Left lung (tissue), 10 donors: ENCODE data around the gene EXT2. TPM values are rescaled to one million over a fixed set of nuclear protein-coding genes. Genes with fewer than 3 reads are reported as not detected.

Experiments used
- ATAC-seq: fragments of 200-7000 bp; cut with Tn5 transposase; one replicate; pipeline ENCODE4 v1.9.1; 2020; ENCODE audit warnings: moderate library complexity
- DNase-seq, 4 donors: peaks; one replicate each; pipeline ENCODE4 v3.0.0-alpha.2; 2013 to 2020
- H3K27ac ChIP-seq, 2 donors: fragments of 200-600 bp; sonication (generic) in 1 of 2; one replicate each; pipeline versions ENCODE4 v1.5.0 to v1.8.0; 2020 to 2021
- H3K27me3 ChIP-seq, 2 donors: fragments of 200-600 bp; sonication (generic) in 1 of 2; one replicate each; pipeline versions ENCODE4 v1.5.0 to v1.8.0; 2020 to 2021
- H3K36me3 ChIP-seq, 2 donors: fragments of 200-600 bp; sonication (generic) in 1 of 2; one replicate each; pipeline versions ENCODE4 v1.5.0 to v1.8.0; 2020 to 2021
- H3K4me1 ChIP-seq, 2 donors: fragments of 200-600 bp; one replicate each; pipeline ENCODE4 v1.8.0; 2021
- H3K4me3 ChIP-seq, 2 donors: fragments of 200-600 bp; sonication (generic) in 1 of 2; one replicate each; pipeline versions ENCODE4 v1.5.0 to v1.8.0; 2020 to 2021; ENCODE audit warnings: mild to moderate bottlenecking in 1 of 2
- H3K9me3 ChIP-seq, 2 donors: fragments of 200-600 bp; sonication (generic) in 1 of 2; one replicate each; pipeline versions ENCODE4 v1.5.0 to v1.8.0; 2020 to 2021
- CTCF ChIP-seq, 2 donors: fragments of 200-600 bp; sonication (generic) in 1 of 2; IDR thresholded peaks; one replicate each; pipeline versions ENCODE4 v1.5.0 to v1.8.0; 2021; ENCODE audit warnings: antibody characterized with exemption in 2 of 2
- intact Hi-C, 2 donors: fragments of 100-400 bp; cut with DNase I; formaldehyde crosslinking; loops; one replicate each; pipeline versions ENCODE4 v1.11.2 to v1.14.2; 2022
- polyA plus RNA-seq, 6 donors: library from polyadenylated mRNA; unstranded; fragments of 120-200 nt; gene quantifications; one replicate each; pipeline ENCODE4 v1.2.1, GENCODE V29; 2013; ENCODE audit not compliant: insufficient read length in 6 of 6
- total RNA-seq, 2 donors: library from RNA; stranded (reverse); fragmentation: NEBNext Ultra II Directional; extraction: Animal tissue kit (Norgen Biotek cat#: 25700); gene quantifications; one replicate each; pipeline ENCODE4 v1.2.1, GENCODE V29; 2021
- donor health status: DM: no; HTN: yes; CAD: no.
- donor health status: DM: no; HTN: no; CAD: no.

The EXT2 gene
- total and polyA plus RNA-seq, 8 donors, result 56.4 to 85.0 (median 76.8) TPM

DNA sequence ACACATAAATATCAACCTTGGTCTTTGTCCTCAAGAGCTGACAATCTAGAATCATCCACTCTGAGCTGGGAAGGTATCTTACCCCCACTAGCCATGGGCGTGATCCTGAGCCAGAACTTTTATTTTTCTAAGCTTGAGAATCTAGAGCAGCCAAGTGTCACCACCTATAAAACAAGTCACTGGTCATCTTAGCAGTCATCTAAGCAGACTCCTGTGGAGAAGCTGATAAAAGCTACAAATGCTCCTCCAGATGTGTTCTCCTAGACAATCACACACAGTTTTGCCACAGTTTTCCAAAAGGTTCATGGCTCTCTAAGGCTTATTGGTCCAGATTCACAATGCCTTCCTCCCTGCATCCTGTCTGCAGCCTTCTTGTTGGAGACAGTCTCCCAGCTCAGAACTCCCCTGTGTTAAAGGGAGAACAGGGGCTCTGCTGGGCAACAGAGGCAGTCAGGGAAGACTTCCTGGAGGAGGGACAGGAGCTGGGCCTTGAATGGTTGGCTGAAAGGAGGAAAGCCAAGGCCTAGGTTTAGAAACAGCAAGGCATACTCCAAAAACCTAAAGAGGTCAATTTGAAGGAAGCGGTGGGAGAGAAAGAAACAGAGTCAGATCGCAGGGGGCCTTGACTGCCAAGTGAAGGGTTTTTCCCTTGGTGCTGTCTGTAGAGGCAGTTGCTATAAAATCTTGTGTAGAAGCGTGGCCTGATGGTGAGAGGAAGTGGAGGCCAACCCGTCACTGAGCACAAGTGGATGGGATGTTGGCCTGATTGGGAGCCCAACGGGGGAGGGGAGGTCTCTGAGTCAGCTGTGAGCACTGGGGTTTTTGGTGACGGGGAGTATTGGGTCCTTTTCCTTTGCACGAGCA lies 172.5 kb downstream of the EXT2 start:
- Histone ChIP-seq H3K9me3 (no peaks in the 10 kb centered on the region), H3K27ac (no peak overlapping the region), H3K4me3 (no peak overlapping the region), H3K4me1 (no peaks in the 10 kb centered on the region), H3K27me3 (no peaks in the 10 kb centered on the region), H3K36me3 (no peaks in the 10 kb centered on the region)
- intact Hi-C loops, result no loop called here
- no peak for ATAC-seq
- DNase-seq, result no peak
- TF ChIP-seq CTCF (IDR thresholded peaks at IDR 0.05), result no peak

DNA sequence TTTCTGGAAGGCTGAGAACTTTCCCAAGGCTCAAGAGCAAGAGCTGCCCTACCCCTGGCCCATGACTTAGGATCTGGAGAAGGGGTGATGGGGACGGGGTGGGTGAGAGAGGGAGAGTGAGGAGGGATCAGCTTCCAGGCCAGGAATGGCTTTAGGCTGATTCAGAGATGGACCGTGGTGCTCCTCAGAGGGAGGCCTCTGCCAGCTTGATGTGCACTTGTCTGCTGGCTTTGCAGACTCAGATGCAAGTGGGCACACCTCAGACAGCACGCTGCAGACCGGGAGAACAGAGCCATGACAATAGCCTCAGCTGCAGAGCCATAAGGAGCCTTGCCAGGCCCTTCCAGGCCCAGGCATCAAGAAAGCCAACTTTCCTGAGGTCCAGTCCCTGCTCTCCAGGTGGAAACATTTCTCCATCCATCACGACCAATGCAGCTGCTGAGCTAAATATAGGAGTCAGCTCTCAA lies 173.2 kb downstream of the EXT2 start:
- Histone ChIP-seq H3K27me3 (no peaks in the 10 kb centered on the region), H3K36me3 (no peaks in the 10 kb centered on the region), H3K27ac (no peak overlapping the region), H3K4me3 (no peak overlapping the region), H3K4me1 (no peaks in the 10 kb centered on the region), H3K9me3 (no peaks in the 10 kb centered on the region)
- intact Hi-C loops, result no loop called here
- ATAC-seq (no peak), DNase-seq (no peak)
- TF ChIP-seq CTCF (IDR thresholded peaks at IDR 0.05), result no peak

- DNase-seq, result no peak
- H3K9me3 ChIP-seq, result no peaks in the 10 kb centered on the region
- H3K27me3 ChIP-seq, result no peaks in the 10 kb centered on the region
- ATAC-seq, result peak; percentile 45
- H3K4me3 ChIP-seq, result no peak overlapping the region
- no peak for TF ChIP-seq CTCF (IDR thresholded peaks at IDR 0.05)
- H3K4me1 ChIP-seq, result no peaks in the 10 kb centered on the region
- intact Hi-C loops, result no loop called here
- H3K27ac ChIP-seq, result no peak overlapping the region
- no peaks in the 10 kb centered on the region for H3K36me3 ChIP-seq
Measured at GRCh38 chr11:44269369-44270351, 174.2 kb downstream of the EXT2 start.

DNA sequence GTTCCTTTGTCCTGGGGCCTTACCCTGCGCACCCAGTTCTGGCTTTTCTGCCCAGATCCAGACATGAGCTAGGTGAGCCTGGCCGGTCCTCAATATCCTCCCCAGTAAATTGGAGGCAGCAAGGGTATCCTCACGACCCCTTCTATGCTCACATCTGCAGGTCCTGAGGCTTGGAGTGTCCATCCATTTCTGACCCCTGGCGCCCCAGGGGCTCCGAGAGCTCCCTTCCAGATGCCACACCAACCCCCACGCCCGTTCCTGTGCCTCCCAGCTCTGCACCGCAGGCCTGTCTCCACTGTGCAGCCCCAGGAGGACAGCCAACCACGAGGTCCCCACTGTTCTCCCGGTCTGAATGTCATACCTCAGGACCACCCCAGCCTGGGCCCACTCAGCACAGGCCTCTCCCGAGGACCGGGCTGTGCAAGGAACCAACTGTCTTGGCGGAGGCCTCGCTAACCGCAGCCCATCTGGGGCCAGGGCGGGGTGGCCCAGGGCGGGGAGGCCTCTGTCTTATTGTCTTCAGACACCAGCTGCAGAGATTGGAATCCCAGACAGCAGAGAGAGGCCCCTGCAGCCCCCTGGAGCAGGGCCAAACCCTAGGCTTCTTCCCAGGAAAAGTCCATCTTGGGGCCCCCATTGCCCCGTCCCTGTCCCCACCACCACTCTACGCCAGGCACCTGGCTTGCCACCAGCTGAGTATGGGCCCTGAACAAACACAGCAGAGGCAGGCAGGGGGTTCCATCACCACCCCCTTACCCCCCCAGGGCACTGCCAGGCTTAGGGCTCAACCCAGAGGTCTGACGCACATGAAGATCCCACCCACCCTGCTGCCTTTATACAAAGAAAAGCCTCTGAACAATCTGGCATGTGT lies 175.2 kb downstream of the EXT2 start:
- ATAC-seq (no peak), DNase-seq (no peak)
- intact Hi-C loops, result no loop called here
- TF ChIP-seq CTCF (IDR thresholded peaks at IDR 0.05), result no peak
- no peaks in the 10 kb centered on the region for H3K36me3 ChIP-seq
- no peaks in the 10 kb centered on the region for H3K27me3 ChIP-seq
- no peaks in the 10 kb centered on the region for H3K9me3 ChIP-seq
- no peak overlapping the region for H3K27ac ChIP-seq
- H3K4me3 ChIP-seq, result no peak overlapping the region
- H3K4me1 ChIP-seq, result no peaks in the 10 kb centered on the region
